Neuronal stem cell (in vitro differentiated cells): ENCODE data around the gene FIGN.

Experiments used
- DNase-seq: peaks from one replicate; pipeline ENCODE4 v3.0.0-alpha.2; 2013; ENCODE audit warnings: low spot score
- H2AFZ ChIP-seq: one replicate; pipeline ENCODE4 v1.6.1; 2013; ENCODE audit warnings: mild to moderate bottlenecking, low read length, inconsistent platforms
- H2AK5ac ChIP-seq: 2 replicates; pipeline ENCODE4 v1.6.1; 2013; ENCODE audit warnings: low read depth, mild to moderate bottlenecking, inconsistent platforms, low read length, moderate library complexity, mixed read lengths
- H2BK120ac ChIP-seq: 2 replicates; pipeline ENCODE4 v1.6.1; 2013; ENCODE audit warnings: low read depth, mild to moderate bottlenecking, inconsistent platforms, low read length, moderate library complexity, mixed read lengths
- H2BK12ac ChIP-seq: one replicate; pipeline ENCODE4 v1.6.1; 2013; ENCODE audit warnings: low read length, inconsistent platforms
- H2BK15ac ChIP-seq: 2 replicates; pipeline ENCODE4 v1.6.1; 2013; ENCODE audit warnings: mild to moderate bottlenecking, low read length, inconsistent platforms, mixed read lengths
- H2BK5ac ChIP-seq: one replicate; pipeline ENCODE4 v1.6.1; 2013; ENCODE audit warnings: inconsistent platforms, mild to moderate bottlenecking, low read length, moderate library complexity
- H3K14ac ChIP-seq: one replicate; pipeline ENCODE4 v1.6.1; 2013; ENCODE audit warnings: low read length, inconsistent platforms
- H3K18ac ChIP-seq: 2 replicates; pipeline ENCODE4 v1.6.1; 2013; ENCODE audit warnings: low read length, inconsistent platforms
- H3K23ac ChIP-seq: 2 replicates; pipeline ENCODE4 v1.6.1; 2013; ENCODE audit warnings: low read depth, mild to moderate bottlenecking, mixed read lengths, low read length, inconsistent platforms; ENCODE audit not compliant: poor library complexity
- H3K27ac ChIP-seq: replicated peaks from 3 replicates; pipeline ENCODE4 v1.5.1; 2013; ENCODE audit warnings: low read length, inconsistent platforms
- H3K27me3 ChIP-seq, 3 experiments: 2 replicates each; pipeline ENCODE4 v1.6.1; 2013; ENCODE audit warnings: low read length in 3 of 3, mild to moderate bottlenecking in 2 of 3, inconsistent platforms in 1 of 3, low read depth in 1 of 3, mixed read lengths in 1 of 3, moderate library complexity in 1 of 3; ENCODE audit not compliant: control insufficient read depth in 3 of 3, insufficient read depth in 3 of 3
- H3K36me3 ChIP-seq, 2 donors: replicated peaks in 1 of 2; 2 replicates each; pipeline ENCODE4 v1.6.1; 2013; ENCODE audit warnings: low read length in 2 of 2; ENCODE audit not compliant: control insufficient read depth in 2 of 2, insufficient read depth in 2 of 2
- H3K4ac ChIP-seq: 2 replicates; pipeline ENCODE4 v1.6.1; 2013; ENCODE audit warnings: inconsistent platforms, mild to moderate bottlenecking, low read length, moderate library complexity
- H3K4me1 ChIP-seq, 2 donors: 1 replicate in 1 of 2; 2 replicates in 1 of 2; pipeline ENCODE4 v1.6.1; 2013; ENCODE audit warnings: low read length in 2 of 2, low read depth in 1 of 2; ENCODE audit not compliant: control insufficient read depth in 2 of 2, insufficient read depth in 1 of 2
- H3K4me2 ChIP-seq: one replicate; pipeline ENCODE4 v1.6.1; 2013; ENCODE audit warnings: mild to moderate bottlenecking, low read length, inconsistent platforms; ENCODE audit not compliant: insufficient read depth, poor library complexity, severe bottlenecking
- H3K4me3 ChIP-seq, 2 donors: 2 replicates each; pipeline ENCODE4 v1.5.1; 2013; ENCODE audit warnings: low read length in 2 of 2, mild to moderate bottlenecking in 2 of 2, inconsistent platforms in 1 of 2, moderate library complexity in 1 of 2
- H3K79me1 ChIP-seq: one replicate; pipeline ENCODE4 v1.6.1; 2013; ENCODE audit warnings: low read depth, mild to moderate bottlenecking, inconsistent platforms, low read length, moderate library complexity
- H3K9ac ChIP-seq: one replicate; pipeline ENCODE4 v1.6.1; 2013; ENCODE audit warnings: mild to moderate bottlenecking, low read depth, low read length, inconsistent platforms; ENCODE audit not compliant: poor library complexity
- H3K9me3 ChIP-seq, 2 donors: replicated peaks in 1 of 2; 2 replicates each; pipeline versions ENCODE3 to v1.6.1; 2013; ENCODE audit warnings: low read length in 2 of 2, mild to moderate bottlenecking in 2 of 2, inconsistent platforms in 1 of 2, low read depth in 1 of 2, mixed read lengths in 1 of 2, moderate library complexity in 1 of 2; ENCODE audit not compliant: control insufficient read depth in 2 of 2, insufficient read depth in 1 of 2
- H4K8ac ChIP-seq: one replicate; pipeline ENCODE4 v1.6.1; 2013; ENCODE audit warnings: low read depth, mild to moderate bottlenecking, inconsistent platforms, low read length, moderate library complexity
- H4K91ac ChIP-seq: one replicate; pipeline ENCODE4 v1.6.1; 2013; ENCODE audit warnings: low read length, low read depth, mild to moderate bottlenecking, inconsistent platforms; ENCODE audit not compliant: poor library complexity
- WGBS, 2 donors: extraction: QIAGEN DNeasy Blood & Tissue Kit; methylation state at CpG; one replicate each; pipeline ENCODE4 v1.1.7; 2013; ENCODE audit warnings: missing lambda C conversion rate in 2 of 2, mixed read lengths in 1 of 2; ENCODE audit not compliant: insufficient read length in 2 of 2, insufficient replicate concordance in 1 of 2; ENCODE audit errors: extremely low coverage in 2 of 2; 5-methylcytosine and 5-hydroxymethylcytosine counted together

Gene FIGN

DNA sequence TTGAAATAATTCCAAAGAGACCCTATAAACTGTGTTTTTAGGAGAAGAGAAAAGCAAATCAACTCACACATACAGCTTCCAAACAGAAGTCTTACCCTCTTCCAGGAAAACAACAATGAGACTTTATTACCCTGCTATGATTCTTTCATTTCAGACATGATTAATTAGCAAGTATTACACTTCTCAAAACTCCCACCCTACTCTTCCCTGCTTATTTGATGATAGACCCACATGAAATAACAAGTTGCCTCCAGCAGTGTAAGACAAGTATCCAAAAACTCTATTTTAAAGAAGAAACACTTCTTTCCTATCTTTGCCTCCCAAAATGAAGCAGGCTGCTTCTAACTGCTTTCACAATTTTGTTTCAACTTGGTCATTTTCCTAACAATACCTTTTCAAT is 4.1 kb downstream of the FIGN start:
- Histone ChIP-seq H3K9ac (no peak overlapping the region), H3K79me1 (no peaks in the 10 kb centered on the region), H3K27ac (no peak overlapping the region), H3K23ac (no peak overlapping the region), H4K8ac (no peak overlapping the region), H3K18ac (no peak overlapping the region), H2AK5ac (no peak overlapping the region), H3K36me3 (no peaks in the 10 kb centered on the region), H2BK12ac (no peak overlapping the region), H2BK5ac (no peak overlapping the region), H3K4me2 (no peak overlapping the region), H3K9me3 (no peaks in the 10 kb centered on the region), H2AFZ (no peak overlapping the region), H2BK120ac (no peak overlapping the region), H4K91ac (no peak overlapping the region), H3K4me3 (no peak overlapping the region), H3K27me3 (no peaks in the 10 kb centered on the region), H3K4ac (no peak overlapping the region), H3K4me1 (peaks cover 0 to 13% of the 10 kb centered on the region in 2 donors), H2BK15ac (no peak overlapping the region), H3K14ac (no peak overlapping the region)
- DNase-seq = no peak

DNA sequence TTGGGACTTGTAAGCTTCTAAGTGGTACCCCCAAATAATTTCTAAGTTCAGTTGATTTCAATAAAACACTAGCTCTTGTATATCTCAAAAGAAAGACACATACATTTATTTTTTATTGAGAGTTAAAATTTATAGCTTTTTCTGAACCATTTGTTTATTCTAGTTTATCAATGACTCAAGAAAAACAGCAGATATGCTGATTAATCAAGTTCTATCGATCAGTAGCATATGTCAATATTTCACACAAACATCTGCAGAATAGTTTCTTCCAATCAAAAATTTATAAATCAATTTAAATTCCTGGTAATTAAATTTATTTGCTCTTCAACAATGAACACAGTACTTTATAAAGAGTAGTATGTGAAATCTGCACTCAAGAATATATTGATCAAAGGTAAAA is 5.3 kb downstream of the FIGN start:
- no peaks in the 10 kb centered on the region for H3K36me3 ChIP-seq
- no peak overlapping the region for H2BK120ac ChIP-seq
- H3K27me3 ChIP-seq = no peaks in the 10 kb centered on the region
- H3K4me1 ChIP-seq = peaks cover 0 to 13% of the 10 kb centered on the region in 2 donors
- no peak overlapping the region for H4K8ac ChIP-seq
- H3K27ac ChIP-seq = no peak overlapping the region
- DNase-seq = no peak
- H3K23ac ChIP-seq = no peak overlapping the region
- H3K4me3 ChIP-seq = no peak overlapping the region
- H4K91ac ChIP-seq = no peak overlapping the region
- no peak overlapping the region for H3K14ac ChIP-seq
- no peak overlapping the region for H2BK15ac ChIP-seq
- no peak overlapping the region for H2BK5ac ChIP-seq
- no peak overlapping the region for H2AFZ ChIP-seq
- H3K18ac ChIP-seq = no peak overlapping the region
- H2BK12ac ChIP-seq = no peak overlapping the region
- H3K4me2 ChIP-seq = no peak overlapping the region
- H3K4ac ChIP-seq = no peak overlapping the region
- H3K79me1 ChIP-seq = no peaks in the 10 kb centered on the region
- H3K9ac ChIP-seq = no peak overlapping the region
- no CpG with 5 or more reads among the region's 1 CpG for WGBS, 2 donors
- H3K9me3 ChIP-seq = no peaks in the 10 kb centered on the region
- H2AK5ac ChIP-seq = no peak overlapping the region

DNA sequence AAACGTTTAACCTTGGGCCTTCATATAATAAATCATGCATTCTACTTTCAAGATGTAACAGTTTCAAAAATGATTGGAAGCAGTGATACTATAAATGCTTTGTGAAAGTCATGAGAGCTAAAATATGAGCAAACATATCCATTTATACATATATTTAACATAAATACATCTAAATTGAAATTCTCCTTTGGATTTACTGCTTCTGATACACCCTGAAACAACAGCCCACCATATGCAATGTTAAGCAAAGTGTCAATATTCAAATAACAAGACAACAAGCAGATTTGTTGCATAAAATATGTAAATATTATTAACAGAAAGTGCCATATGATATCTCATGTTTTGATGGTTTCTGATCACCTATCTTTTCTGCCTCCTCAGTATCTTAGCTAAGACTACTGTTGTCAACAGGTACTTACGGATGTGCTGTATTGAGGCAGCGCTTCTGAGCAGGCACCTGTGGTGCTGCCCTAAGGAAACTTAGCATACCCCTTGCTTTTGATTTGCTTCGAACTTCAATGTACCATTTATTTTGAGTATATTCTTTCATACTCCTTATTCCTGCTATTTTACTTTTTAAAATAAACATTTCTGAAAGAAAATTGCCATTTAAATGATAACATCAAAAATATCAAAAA is 6.1 kb downstream of the FIGN start:
- no peaks in the 10 kb centered on the region for H3K9me3 ChIP-seq
- no peak overlapping the region for H3K27ac ChIP-seq
- DNase-seq = no peak
- H4K91ac ChIP-seq = no peak overlapping the region
- H2BK120ac ChIP-seq = no peak overlapping the region
- H4K8ac ChIP-seq = no peak overlapping the region
- peaks cover 0 to 13% of the 10 kb centered on the region in 2 donors for H3K4me1 ChIP-seq
- H3K14ac ChIP-seq = no peak overlapping the region
- no CpG with 5 or more reads among the region's 4 CpGs for WGBS, 2 donors
- no peak overlapping the region for H3K9ac ChIP-seq
- H2AFZ ChIP-seq = no peak overlapping the region
- H3K23ac ChIP-seq = no peak overlapping the region
- no peak overlapping the region for H3K4ac ChIP-seq
- H3K27me3 ChIP-seq = no peaks in the 10 kb centered on the region
- no peak overlapping the region for H2AK5ac ChIP-seq
- no peak overlapping the region for H3K18ac ChIP-seq
- H3K36me3 ChIP-seq = no peaks in the 10 kb centered on the region
- H2BK5ac ChIP-seq = no peak overlapping the region
- H3K79me1 ChIP-seq = no peaks in the 10 kb centered on the region
- no peak overlapping the region for H2BK15ac ChIP-seq
- H2BK12ac ChIP-seq = no peak overlapping the region
- H3K4me3 ChIP-seq = no peak overlapping the region
- no peak overlapping the region for H3K4me2 ChIP-seq

DNA sequence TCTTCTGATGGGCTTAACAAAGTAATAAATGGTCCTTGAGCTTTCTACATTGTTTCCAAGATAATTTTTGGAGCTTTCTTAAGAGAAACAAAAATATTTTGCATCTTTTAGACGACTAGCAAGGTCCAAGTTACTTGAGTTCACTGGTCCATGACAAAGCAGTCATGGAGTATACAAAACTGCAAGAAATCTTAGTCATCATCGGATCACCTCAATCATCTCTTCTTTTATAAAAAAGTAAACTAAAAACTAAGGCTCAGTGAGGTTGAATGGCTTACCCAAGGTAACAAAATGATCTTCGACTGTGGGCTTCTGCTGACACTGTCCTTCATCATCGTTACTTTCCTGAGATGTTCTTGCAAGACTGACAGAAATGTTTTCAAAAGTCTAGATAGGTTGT is 11.9 kb downstream of the FIGN start:
- H3K9ac ChIP-seq = no peak overlapping the region
- H2BK12ac ChIP-seq = no peak overlapping the region
- no peak overlapping the region for H3K4me2 ChIP-seq
- H3K4ac ChIP-seq = no peak overlapping the region
- peaks cover 2% of the 10 kb centered on the region for H3K79me1 ChIP-seq
- no peak overlapping the region for H2BK120ac ChIP-seq
- no peak overlapping the region for H3K27ac ChIP-seq
- H2AK5ac ChIP-seq = no peak overlapping the region
- no peak overlapping the region for H2AFZ ChIP-seq
- no peaks in the 10 kb centered on the region for H3K27me3 ChIP-seq
- H3K4me1 ChIP-seq = peaks cover 2% of the 10 kb centered on the region in 2 donors
- no peak overlapping the region for H2BK15ac ChIP-seq
- peaks cover 0 to 2% of the 10 kb centered on the region in 2 donors for H3K9me3 ChIP-seq
- peaks cover 0 to 7% of the 10 kb centered on the region in 2 donors for H3K36me3 ChIP-seq
- no peak overlapping the region for H4K91ac ChIP-seq
- H2BK5ac ChIP-seq = no peak overlapping the region
- no peak overlapping the region for H4K8ac ChIP-seq
- WGBS, 2 donors = no CpG with 5 or more reads among the region's 4 CpGs
- H3K18ac ChIP-seq = no peak overlapping the region
- H3K14ac ChIP-seq = no peak overlapping the region
- H3K4me3 ChIP-seq = no peak overlapping the region
- DNase-seq = no peak
- no peak overlapping the region for H3K23ac ChIP-seq
